ENCODE measurements around the gene TFF3.

Gene TFF3

GRCh38 chr21:42346866-42347600 lies 31.8 kb upstream of the TFF3 start:
- peak; percentile 10 for DNase-seq

GRCh38 chr21:42346441-42346840 lies 31.2 kb upstream of the TFF3 start:
- peak; percentile 8 for DNase-seq

GRCh38 chr21:42344631-42345030 lies 29.4 kb upstream of the TFF3 start:
- no peak for DNase-seq

GRCh38 chr21:42343963-42344510 lies 28.8 kb upstream of the TFF3 start:
- peak; percentile 5 for DNase-seq

GRCh38 chr21:42343556-42343955 lies 28.3 kb upstream of the TFF3 start:
- peak; percentile 17 for DNase-seq

- DNase-seq = peak; percentile 2
These were observed 27.9 kb upstream of the TFF3 start for GRCh38 chr21:42343101-42343500.

GRCh38 chr21:42341776-42342542 lies 26.8 kb upstream of the TFF3 start:
- DNase-seq = peak; percentile 12

- peak; percentile 18 for DNase-seq
These were observed 25.2 kb upstream of the TFF3 start for GRCh38 chr21:42340187-42341050.

GRCh38 chr21:42338729-42339715 lies 23.8 kb upstream of the TFF3 start:
- peak; percentile 22 for DNase-seq

GRCh38 chr21:42337830-42338728 lies 22.9 kb upstream of the TFF3 start:
- peak; percentile 88 for DNase-seq

GRCh38 chr21:42337276-42337675 lies 22.1 kb upstream of the TFF3 start:
- peak; percentile 8 for DNase-seq

GRCh38 chr21:42336054-42336453 lies 20.8 kb upstream of the TFF3 start:
- DNase-seq = peak; percentile 6

GRCh38 chr21:42332557-42333317 lies 17.5 kb upstream of the TFF3 start:
- peak; percentile 4 for DNase-seq

GRCh38 chr21:42331660-42332059 lies 16.5 kb upstream of the TFF3 start:
- no peak for DNase-seq

- no peak for DNase-seq
These were observed 15.5 kb upstream of the TFF3 start for GRCh38 chr21:42330380-42331371.

GRCh38 chr21:42324896-42325295 lies 9.7 kb upstream of the TFF3 start:
- DNase-seq = no peak

- DNase-seq = peak; percentile 17
These were observed 6.6 kb upstream of the TFF3 start for GRCh38 chr21:42321845-42322244.

GRCh38 chr21:42321231-42321630 lies 6.0 kb upstream of the TFF3 start:
- no peak for DNase-seq

GRCh38 chr21:42320791-42321190 lies 5.6 kb upstream of the TFF3 start:
- no peak for DNase-seq

All from stimulated activated CD8-positive, alpha-beta memory T cell treated with anti-CD3 and anti-CD28 coated beads, Interleukin-4, amount 100 ng/mL, for 48 hours (primary cell).